ENCODE measurements around the gene H2BK1.

H2BK1 gene

DNA sequence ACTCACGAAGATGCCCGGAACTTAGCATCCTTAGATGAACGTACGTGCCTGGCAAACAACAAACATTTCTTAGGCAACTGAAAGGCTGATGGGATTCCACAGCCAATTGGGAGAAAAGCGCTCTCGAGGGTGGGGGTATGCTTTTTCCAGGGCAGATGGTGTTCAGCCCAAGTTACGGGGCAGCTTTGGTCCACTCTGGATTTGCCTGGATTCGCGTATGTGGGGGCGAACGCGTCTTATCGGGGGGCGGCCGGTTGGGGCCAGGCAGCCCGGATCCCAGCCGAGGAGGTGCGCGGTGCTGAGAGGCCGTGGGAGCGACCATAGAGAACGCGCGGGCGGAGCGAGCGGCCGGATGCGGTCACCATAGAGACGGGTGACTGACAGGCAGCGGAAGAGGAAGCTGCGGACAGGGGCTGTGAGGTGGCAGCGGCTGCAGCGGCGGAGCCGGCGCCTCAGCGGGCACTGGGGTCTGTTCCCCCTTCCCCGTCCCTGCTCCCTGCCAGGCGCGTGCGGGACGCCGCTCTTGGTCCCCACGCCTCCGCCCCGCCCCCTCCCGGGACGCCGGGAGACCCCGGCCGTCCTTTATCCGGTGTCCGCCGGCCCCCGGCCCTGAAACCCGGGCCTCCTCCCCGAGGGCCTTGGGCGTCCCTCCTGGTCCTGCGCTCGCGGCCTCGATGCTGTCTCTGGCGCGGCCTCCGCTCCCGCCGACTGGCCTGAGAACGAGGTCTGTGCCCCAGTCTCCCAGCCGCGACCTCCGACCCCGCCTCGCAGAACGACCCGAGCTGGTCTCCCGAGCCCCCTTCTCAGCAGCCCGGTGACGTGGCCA is 22.0 kb upstream of the H2BK1 start, which contains the start of gene CHPF2:
TSS of gene CHPF2 (plus strand) at position 393 of the 826 bp plus-strand sequence. CDS start 1,529 bp downstream, outside the sequence.
- peak; percentile 86 for DNase-seq

DNA sequence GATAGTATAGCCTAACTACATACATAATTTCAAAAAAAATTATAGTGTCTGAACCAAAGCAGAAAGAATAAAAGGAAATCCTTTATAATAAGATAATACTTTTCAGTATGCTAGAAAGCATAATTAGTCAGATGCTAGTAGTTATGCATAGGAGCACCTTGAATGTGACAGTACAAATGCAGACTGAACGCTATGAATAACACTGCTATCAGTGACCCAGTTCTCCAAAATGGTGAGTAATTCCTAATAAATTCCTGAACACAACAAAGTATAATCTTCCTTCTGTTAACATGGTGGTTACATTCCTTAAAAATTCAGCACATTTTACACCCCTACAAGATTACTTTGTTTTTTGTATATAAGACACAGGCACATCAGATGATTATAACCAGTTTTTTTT is 20.8 kb upstream of the H2BK1 start:
- peak; percentile 16 for DNase-seq

DNA sequence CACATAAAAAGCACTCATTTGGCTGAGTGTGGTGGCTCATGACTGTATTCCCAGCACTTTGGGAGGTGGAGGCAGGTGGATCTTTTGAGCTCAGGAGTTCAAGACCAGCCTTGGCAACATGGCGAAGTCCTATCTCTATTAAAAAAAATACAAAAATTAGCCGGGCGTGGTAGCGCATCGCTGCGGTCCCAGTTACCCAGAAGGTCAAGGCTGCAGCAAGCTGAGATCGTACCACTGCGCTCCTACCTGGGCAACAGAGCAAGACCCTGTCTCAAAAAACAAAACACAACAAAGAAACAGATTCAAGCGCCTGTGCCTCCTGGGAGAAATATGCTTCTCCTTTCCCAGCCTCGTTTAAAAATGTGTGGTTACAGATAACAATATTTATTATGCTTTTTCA is 19.0 kb upstream of the H2BK1 start:
- no peak for DNase-seq

DNA sequence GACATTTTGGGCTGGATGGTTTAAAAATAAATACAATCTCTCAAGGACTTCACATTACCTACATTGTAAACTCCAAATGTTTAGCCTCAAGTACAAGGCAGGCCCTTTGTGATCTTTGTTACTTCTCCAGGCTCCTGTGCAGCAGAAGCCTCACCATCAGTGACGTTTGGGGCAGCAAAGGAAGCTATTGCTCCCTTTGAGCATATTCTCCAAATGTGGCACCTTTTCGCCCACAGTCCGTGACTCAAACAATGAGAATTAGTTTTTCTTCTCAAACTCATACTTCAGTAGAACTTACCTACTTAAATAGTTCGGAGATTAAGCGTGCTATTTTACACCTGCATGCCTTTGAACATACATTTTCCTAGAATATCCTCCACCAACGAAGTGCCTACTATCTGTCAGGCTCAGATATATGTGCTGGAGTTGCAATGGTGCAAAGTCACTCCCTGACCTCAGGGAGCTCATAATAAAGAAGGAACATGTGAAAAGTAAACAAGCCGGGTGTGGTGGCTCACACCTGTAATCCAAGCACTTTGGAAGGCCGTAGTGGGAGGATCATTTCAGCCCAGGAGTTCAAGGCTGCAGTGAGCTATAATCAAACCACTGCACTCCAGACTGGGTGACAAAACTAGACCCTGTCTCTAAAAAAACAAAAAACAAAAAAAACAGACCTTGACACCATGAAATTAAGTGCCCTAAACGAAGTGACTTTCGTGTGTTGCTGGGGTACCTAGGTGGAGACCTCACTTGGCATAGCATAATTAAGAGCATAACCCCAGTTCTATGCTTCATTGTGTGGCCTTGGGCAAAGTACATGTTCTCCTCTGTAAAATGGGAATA is 18.0 kb upstream of the H2BK1 start:
- no peak for DNase-seq

DNA sequence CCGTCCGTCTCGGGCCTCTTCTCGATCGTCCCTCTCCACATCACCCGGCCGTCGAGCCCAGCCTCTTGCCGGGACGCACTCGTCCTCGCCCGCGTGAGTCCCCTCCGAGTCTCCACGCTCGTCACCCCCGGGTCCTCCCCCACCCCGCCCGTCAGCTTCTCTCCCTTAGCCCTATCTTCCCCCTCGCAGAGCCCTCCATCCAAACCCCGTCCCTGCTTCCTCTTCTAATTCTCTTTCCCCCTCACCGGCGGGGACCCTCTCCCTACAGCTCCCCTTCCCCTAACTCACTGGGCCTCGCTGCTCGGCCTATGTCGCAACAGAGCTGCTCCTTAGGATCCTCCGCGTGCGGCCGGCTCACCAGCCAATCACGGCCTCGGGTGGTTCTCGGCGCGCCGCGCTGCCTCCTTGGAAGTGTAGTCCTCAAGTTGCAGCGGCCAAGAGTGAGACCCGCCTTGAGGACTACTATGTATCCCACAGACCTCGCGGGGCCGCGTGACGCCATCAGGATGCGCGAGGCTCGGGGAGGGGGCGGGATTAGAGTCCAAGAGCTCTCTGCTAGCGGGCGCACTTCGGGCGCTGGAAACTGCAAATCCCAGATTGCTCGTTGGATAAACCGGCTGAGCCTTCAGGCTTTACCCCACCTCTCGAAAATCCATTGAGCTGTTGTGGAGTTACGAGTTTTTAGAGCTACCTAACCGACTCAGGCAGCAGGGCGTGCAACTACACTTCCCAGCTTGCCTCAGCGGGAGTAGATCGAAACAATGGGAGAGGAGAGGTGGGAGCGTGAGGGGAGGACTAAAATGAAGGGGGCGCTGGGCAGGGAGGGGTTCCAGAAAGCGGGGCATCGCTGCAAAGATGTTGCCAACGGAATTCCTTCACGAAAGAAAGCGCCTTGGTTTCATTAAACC is 16.8 kb upstream of the H2BK1 start, which contains the start of gene ABCF2:
TSS of gene ABCF2 (minus strand) at position 331 of the 908 bp plus-strand sequence. CDS start 747 bp downstream, outside the sequence.
- peak; percentile 98 for DNase-seq

DNA sequence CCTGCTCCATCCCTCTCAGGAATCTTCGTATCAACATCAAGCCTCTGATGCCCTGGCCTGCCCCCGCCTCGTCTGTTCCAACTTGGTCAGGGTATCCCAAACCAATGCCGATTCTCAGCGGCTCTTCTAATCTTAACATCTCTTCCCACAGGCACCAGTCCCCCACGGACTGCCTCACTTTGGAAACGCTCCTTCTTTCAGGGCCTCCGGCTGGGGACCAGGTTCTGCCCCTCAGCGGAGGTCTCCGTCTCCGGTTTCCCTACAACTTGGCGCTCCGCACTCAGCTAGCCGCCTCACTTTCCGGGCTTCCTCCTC is 16.2 kb upstream of the H2BK1 start:
- no peak for DNase-seq

DNA sequence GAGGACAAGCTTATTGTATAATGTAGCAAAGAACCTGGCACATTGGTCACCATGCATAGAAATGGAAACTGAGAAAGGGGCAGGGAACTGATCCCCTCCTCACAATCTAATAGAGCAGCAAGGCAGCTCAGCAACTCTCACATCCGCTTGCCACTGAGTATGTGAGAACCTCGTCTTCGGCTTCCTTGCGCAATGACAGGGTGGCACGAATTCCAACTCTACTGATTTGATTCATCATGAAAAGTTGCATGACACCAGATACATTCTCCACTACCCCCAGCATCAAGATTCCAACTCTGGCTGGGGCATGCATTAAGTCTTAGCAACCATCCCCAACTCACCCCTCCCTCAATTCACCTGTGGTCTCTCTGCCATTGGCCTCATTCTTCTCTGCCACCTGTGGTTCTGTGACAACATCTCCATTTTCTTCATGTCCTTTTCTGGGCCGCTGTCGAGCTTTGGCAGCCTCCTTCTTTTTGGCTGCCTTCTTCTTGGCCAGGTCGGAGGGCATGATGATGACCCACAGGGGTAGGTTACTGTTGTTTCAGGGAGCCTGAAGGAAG is 15.7 kb upstream of the H2BK1 start:
- peak; percentile 27 for DNase-seq

DNA sequence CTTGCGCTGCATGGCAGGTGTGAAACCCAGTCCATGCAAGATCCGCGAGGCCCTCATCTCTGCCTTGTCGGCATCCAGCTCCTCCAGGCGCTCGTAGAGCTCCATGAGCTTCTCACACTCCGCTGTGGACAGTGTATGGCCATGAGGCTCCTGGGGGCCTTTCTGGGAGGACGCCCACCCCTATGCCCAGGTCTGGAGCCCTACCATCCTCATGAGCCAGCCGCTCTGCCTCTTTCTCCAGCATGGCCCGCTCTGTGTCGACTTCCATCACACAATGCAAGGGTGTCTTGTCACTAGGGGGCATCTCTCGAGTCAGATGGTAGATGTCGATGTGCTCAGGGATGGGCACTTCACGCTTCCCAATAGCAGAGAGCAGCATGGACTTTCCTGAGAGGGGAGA is 13.4 kb upstream of the H2BK1 start:
- no peak for DNase-seq

DNA sequence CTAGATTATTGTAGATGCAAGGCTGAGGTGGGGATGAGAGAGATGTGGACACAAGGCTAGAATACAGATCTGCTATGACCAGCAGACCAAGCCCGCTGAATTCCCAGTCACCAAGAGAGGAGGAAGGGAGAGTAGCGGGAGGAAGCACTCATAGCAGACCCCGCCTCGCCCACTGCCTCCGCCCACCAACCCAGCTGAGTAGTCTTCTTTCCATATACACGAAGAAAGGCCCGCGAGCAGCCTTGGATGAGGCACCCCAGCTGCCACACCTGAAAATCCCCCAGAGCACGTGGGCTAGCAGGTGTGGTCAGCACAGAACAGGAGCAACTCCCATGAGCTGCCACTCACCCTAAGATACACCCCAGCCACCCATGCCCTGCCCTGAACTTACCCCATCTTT is 7.9 kb upstream of the H2BK1 start:
- DNase-seq, result no peak

DNA sequence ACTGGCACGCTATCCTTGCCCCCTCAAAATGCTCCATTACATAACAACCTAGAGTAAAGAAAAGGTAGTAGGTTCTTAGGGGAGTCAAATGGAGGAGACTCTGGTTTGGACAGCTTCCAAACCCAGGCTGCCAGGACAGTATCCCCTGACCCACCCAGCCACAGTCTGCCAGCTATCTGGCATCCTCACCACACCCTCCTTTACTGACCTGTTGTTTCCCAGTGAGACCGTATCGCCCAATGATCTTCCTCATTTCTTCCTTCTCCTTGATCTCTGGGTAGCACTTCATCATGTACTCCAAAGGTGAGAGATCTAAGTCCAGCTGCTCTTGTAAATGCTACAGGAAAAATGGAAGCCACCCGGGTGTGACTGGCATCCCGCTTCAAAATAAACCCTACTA is 5.1 kb upstream of the H2BK1 start:
- no peak for DNase-seq

DNA sequence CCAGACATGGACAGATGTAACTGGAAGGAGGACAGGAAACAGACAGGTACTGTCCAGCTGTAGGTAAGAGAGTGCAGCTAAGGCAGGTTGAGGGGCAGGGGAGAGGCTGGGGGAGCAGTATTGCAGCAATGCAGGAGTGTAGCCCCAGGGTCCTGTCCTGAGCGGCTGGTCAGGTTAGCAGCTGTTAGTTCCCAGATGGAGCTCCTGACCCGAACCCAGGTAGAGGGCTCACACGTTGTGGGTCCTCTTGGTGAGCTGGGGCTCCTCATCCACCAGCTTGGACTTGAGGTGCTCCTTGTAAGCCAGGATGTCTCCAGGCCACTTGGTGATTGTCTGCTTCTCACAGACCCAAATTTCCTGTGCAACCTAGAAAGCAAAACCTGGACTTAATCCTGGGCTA is 3.5 kb upstream of the H2BK1 start:
- DNase-seq, result no peak

DNA sequence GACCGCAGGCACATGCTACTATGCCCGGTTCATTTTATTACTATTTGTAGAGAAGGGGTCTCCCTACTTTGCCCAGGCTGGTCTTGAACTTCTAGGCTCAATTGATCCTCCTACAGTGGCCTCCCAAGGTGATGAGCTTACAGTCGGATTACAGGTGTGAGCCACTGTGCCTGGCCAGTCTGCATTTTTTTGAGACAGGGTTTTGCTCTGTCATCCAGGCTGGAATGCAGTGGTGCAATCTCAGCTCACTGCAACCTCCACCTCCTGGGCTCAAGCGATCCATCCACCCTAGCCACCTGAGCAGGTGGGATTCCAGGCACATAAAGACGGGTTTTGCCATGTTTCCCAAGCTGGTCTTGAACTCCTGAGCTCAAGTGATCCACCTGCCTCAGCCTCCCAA is 2.3 kb upstream of the H2BK1 start:
- DNase-seq, result no peak

DNA sequence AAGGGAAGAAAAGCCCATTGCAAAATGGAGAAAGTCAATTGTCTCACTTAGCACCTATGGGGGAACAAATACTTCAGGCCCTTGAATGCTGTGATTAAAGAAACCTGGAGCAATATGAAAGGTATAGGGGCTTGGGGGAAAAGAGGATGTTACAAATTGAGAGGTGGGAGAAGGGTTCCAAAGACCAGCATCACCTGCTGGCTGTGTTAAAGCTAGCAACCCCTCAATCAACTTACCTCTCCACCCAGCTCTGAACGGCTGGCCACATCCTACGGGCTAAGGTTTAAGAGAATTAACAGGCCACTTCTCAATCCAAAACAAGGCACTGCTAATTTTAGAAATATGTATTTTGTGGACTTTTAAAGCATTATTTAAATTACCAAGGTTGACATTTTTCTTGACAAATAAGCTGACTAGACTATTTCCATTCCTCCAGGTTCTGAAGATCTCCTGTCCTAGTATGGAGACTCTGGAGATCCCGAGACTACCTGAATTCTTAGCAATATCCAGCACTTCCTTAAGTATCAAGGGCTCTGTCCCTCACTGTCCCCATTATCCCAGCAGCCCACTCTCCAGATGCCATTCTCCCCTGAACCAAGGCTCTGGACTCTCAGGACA is 976 bp upstream of the H2BK1 start:
- DNase-seq, result no peak

DNA sequence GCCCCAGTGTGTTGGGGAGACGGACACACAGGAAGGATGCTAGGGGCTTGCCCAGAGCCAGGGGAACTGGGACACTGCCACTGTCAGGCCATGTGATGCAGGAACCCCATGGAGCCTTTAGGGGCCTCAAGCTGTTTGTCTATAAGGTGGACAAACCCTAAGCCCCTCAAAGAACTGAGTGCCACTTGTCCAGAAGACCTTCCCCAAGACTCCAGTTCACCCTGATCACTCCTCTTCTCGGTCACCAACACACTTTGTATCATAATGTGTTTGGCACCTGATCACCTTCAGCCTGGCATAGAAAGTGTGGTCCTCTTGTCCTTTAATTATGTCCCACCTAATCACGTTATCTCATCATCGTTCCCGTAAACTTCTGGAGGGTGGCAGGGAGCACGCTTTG is 700 bp downstream of the H2BK1 start:
- DNase-seq, result no peak

DNA sequence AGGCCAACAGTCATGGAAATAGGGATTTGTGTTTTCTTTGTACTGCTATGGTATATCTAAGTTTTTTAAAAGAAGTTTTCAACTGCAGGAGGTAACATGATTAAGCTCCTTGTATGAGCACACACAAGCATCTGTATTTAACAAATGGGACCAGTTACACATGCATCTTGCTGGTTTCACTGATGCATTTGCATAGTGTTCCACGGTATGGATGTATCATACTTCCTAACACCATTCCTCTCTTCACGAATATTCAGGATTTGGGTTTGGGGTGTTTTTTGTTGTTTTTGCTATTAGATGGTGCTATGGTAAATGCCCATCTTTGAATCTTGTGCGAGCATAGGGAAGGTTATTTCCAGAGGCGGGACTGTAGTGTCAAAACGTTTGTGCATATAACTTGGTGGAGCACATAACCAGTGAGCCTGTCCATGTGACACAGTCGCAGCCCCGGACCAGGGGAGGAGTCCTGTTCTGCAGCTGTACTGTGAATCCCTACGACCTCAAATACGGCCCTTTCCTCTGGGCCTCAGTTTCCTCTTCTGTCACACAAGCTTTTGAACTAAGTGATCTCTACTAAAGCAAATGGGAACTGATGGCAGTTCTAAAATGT is 1.9 kb downstream of the H2BK1 start:
- DNase-seq, result no peak

DNA sequence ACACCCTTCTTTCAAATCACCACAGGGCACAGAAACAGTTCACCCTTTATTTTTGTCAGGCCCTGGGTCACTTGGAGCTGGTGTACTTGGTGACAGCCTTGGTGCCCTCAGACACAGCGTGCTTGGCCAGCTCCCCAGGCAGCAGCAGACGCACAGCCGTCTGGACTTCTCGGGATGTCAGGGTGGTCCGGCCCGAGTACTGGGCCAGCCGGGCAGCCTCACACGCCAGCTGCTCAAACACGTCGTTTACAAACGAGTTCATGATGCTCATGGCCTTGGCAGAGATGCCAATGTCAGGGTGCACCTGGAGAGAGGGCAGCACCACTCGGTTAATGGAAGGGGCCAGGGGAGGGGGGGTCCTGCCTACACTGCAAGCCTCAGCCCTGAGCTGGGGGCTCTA is 2.5 kb downstream of the H2BK1 start:
- no peak for DNase-seq

DNA sequence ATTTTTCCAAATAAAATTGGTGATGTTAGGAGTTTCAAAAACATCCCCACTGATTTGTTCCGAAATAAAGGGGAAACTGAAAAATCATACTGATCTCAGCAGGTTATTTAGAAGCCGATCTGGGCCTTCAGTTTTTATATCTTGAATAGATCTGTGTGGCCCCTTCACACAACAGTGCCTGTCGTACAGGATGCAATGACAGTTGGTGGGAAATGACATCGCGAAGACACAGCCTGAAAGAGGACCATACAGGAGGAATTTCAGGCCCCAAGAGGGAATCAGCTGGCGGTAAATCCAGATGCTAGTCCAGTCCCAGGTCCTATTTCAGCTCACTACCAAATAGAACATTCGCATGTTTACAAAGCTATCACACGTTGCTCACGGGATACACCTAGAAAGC is 3.0 kb downstream of the H2BK1 start:
- DNase-seq, result no peak

DNA sequence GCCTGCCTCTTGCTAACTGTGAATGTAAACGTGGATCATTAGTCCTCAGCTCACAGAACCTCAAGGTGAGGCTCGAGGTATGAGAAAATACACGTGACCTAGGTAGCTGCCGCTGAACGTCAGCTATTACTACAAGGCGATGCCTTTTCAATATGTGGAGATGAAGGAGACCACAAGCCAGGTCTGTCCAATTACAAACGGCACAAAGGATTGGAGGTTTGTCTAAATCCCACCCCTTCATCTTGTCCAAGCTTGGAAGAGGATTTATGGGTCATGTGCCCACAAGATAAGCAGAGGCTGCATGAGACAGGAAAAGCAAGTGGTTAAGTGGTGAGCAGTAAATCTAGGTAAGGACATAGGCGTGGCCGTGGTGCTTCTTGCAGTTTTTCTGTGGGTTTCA is 3.4 kb downstream of the H2BK1 start:
- no peak for DNase-seq

DNA sequence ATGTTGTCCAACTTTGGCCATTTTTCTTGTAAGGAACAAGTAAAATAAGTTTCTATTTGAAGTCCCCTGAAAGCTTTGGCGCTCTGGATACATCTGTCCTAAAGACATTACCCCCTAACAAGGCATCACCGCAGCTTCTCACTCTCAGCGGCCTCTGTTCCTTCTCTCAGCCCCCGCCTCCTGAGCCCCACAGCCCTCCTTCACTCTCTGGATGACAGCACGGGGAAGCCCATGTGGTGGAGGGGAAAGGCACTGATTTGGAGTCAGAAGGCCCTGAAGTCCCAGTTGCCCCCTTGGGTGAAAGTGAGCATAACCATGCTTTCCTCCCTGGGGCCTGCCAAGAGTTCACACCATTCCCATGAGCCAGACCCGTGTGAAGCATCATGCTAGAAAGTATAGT is 4.6 kb downstream of the H2BK1 start:
- DNase-seq, result no peak

DNA sequence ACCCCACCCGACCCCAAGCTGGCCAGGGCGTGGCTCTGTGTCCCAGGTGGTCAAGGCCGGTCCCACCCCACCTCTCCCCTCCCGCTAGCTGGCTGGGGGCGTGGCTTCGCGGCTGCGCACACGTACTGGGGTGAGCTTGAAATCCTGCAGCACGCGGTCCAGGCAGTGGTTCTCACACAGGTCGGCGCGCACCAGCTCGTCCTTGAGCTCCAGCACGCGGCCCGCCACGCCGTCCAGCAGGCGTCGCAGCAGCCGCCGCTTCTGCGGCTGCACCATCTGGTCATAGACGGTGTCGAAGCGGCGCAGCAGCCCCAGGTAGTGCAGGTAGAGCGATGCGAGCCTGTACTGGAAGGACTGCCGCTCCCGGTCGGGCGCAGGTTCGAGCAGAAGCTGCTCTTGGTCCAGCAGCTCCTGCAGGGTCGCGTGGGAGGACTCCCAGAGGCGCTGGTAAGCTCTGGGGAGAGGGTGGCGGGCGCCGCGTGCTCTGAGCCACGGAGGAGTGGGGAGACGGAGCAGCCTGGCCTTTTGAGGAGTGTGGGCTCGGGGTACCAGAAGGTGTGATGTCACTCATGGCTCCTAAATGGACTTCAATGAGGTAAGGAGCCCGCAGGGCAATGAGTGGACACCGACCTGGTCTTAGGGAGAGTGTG is 5.8 kb downstream of the H2BK1 start:
- no peak for DNase-seq

DNA sequence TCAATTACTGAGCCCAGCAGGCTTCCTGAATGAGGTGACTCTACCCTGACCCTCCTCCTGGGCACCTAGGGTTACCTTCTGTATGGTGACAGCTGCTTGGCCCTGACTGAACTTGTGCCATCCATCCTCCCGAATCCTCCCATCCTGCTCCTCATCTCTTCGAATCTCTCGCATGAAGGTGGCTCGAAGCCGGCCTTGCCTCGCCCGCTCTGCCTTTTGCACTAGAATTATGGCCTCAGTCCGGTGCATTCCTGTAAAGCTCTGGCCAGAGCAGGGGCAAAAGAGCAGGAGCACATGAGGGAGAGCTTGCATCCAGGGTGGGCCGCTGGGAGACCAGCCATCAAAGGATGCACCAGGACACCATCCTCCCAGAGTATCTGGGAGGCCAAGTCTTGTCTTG is 7.5 kb downstream of the H2BK1 start:
- DNase-seq, result no peak
